Ishikawa (cell line): ENCODE data around the gene DNAH17.

Experiments
- CEBPB ChIP-seq: IDR thresholded peaks from 2 replicates; pipeline ENCODE4 v1.6.1; 2012
- CREB1 ChIP-seq: IDR thresholded peaks from 2 replicates; pipeline ENCODE4 v1.6.1; 2012; ENCODE audit warnings: low read depth
- EGR1 ChIP-seq: IDR thresholded peaks from 2 replicates; pipeline ENCODE4 v1.6.1; 2012
- EP300 ChIP-seq: IDR thresholded peaks from 2 replicates; pipeline ENCODE4 v1.6.1; 2012; ENCODE audit warnings: borderline replicate concordance
- FOXM1 ChIP-seq: IDR thresholded peaks from 2 replicates; pipeline ENCODE4 v1.6.1; 2012; ENCODE audit warnings: low read depth, borderline replicate concordance
- MAX ChIP-seq: IDR thresholded peaks from 2 replicates; pipeline ENCODE4 v1.6.1; 2012
- NFIC ChIP-seq: IDR thresholded peaks from 2 replicates; pipeline ENCODE4 v1.6.1; 2012
- RAD21 ChIP-seq: IDR thresholded peaks from 2 replicates; pipeline ENCODE4 v1.6.1; 2012; ENCODE audit warnings: low read depth
- REST ChIP-seq: IDR thresholded peaks from 2 replicates; pipeline ENCODE4 v1.6.1; 2012; ENCODE audit warnings: low read depth, mild to moderate bottlenecking
- TAF1 ChIP-seq: IDR thresholded peaks from 2 replicates; pipeline ENCODE4 v1.6.1; 2012; ENCODE audit warnings: low read depth, mild to moderate bottlenecking
- TCF12 ChIP-seq: IDR thresholded peaks from 2 replicates; pipeline ENCODE4 v1.6.1; 2012; ENCODE audit warnings: low read depth
- TEAD4 ChIP-seq: IDR thresholded peaks from 2 replicates; pipeline ENCODE4 v1.6.1; 2012
- USF1 ChIP-seq: IDR thresholded peaks from 2 replicates; pipeline ENCODE4 v1.6.1; 2012
- YY1 ChIP-seq: IDR thresholded peaks from 2 replicates; pipeline ENCODE4 v1.6.1; 2012; ENCODE audit warnings: low read depth
- ZBTB7A ChIP-seq: IDR thresholded peaks from 2 replicates; pipeline ENCODE4 v1.6.1; 2012; ENCODE audit warnings: low read depth

The DNAH17 gene

GRCh38 chr17:78616946-78617345 is 39.8 kb upstream of the DNAH17 start:
- TF ChIP-seq RAD21 (no peak), EP300 (no peak), TCF12 (no peak), USF1 (no peak), MAX (no peak), REST (no peak), TEAD4 (no peak)

- TF ChIP-seq TCF12 (no peak), USF1 (no peak), RAD21 (no peak), YY1 (no peak), EGR1 (no peak), TEAD4 (no peak), FOXM1 (no peak), REST (no peak), NFIC (no peak), ZBTB7A (no peak), EP300 (no peak), CREB1 (no peak), TAF1 (no peak), MAX (no peak), CEBPB (no peak)
Measured at GRCh38 chr17:78615631-78616030, 38.4 kb upstream of the DNAH17 start.

- TF ChIP-seq EGR1 (no peak), REST (no peak), ZBTB7A (no peak), TAF1 (no peak), RAD21 (no peak), USF1 (no peak), CREB1 (no peak), YY1 (no peak), CEBPB (no peak)
Measured at GRCh38 chr17:78613416-78613815, 36.2 kb upstream of the DNAH17 start.

- no peak for TF ChIP-seq TCF12
- no peak for TF ChIP-seq TEAD4
- TF ChIP-seq EGR1, result no peak
- TF ChIP-seq FOXM1, result no peak
- TF ChIP-seq CREB1, result no peak
- TF ChIP-seq YY1, result no peak
- no peak for TF ChIP-seq USF1
Measured at GRCh38 chr17:78611607-78612006, 34.4 kb upstream of the DNAH17 start.
